ENCODE measurements around the gene UXT. TPM values are rescaled to one million over a fixed set of nuclear protein-coding genes. Genes with fewer than 3 reads are reported as not detected.

UXT gene
- total and polyA plus RNA-seq, 2 experiments from 2014 or later: 58.4 to 141 TPM

DNA sequence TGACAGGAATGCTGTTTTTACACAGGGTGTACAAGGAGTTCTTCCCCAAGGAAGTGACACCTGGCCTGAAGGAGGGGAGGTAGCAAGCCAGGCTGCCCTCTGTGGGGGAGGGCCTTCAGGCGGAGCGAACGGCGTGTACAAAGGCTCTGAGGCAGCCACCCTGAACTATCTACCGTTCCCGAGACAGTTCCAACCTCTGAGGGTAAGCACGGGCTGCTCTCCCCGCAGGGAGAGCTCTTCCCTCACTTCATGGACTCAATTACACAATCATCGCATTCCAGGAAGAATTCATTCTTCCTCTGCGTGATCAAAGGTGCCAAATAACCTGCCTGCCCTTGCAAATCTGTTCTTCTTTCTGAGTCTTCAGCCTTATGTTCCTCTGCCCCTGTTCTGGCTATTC, 13.4 kb downstream of the UXT start:
- TF ChIP-seq CREB1 (CRISPR knock-in tag; IDR thresholded peaks at IDR 0.05; ENCODE audit: low read depth) (no peak), ZNF331 (CRISPR knock-in tag; IDR thresholded peaks at IDR 0.05; ENCODE audit: low read depth) (no peak), EZH2 (IDR thresholded peaks at IDR 0.05; ENCODE audit: low read depth, unreplicated experiment) (no peak), JUNB (IDR thresholded peaks at IDR 0.05; ENCODE audit: unreplicated experiment) (no peak), POLR2AphosphoS5 (IDR thresholded peaks at IDR 0.05; ENCODE audit: low read depth) (no peak), EZH2phosphoT487 (IDR thresholded peaks at IDR 0.05; ENCODE audit: unreplicated experiment) (no peak), ZNF462 (CRISPR knock-in tag; IDR thresholded peaks at IDR 0.05) (no peak)
- TF ChIP-seq, protein P1, sequence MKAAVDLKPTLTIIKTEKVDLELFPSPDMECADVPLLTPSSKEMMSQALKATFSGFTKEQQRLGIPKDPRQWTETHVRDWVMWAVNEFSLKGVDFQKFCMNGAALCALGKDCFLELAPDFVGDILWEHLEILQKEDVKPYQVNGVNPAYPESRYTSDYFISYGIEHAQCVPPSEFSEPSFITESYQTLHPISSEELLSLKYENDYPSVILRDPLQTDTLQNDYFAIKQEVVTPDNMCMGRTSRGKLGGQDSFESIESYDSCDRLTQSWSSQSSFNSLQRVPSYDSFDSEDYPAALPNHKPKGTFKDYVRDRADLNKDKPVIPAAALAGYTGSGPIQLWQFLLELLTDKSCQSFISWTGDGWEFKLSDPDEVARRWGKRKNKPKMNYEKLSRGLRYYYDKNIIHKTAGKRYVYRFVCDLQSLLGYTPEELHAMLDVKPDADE (IDR thresholded peaks at IDR 0.05): no peak
- TF ChIP-seq, protein P2, sequence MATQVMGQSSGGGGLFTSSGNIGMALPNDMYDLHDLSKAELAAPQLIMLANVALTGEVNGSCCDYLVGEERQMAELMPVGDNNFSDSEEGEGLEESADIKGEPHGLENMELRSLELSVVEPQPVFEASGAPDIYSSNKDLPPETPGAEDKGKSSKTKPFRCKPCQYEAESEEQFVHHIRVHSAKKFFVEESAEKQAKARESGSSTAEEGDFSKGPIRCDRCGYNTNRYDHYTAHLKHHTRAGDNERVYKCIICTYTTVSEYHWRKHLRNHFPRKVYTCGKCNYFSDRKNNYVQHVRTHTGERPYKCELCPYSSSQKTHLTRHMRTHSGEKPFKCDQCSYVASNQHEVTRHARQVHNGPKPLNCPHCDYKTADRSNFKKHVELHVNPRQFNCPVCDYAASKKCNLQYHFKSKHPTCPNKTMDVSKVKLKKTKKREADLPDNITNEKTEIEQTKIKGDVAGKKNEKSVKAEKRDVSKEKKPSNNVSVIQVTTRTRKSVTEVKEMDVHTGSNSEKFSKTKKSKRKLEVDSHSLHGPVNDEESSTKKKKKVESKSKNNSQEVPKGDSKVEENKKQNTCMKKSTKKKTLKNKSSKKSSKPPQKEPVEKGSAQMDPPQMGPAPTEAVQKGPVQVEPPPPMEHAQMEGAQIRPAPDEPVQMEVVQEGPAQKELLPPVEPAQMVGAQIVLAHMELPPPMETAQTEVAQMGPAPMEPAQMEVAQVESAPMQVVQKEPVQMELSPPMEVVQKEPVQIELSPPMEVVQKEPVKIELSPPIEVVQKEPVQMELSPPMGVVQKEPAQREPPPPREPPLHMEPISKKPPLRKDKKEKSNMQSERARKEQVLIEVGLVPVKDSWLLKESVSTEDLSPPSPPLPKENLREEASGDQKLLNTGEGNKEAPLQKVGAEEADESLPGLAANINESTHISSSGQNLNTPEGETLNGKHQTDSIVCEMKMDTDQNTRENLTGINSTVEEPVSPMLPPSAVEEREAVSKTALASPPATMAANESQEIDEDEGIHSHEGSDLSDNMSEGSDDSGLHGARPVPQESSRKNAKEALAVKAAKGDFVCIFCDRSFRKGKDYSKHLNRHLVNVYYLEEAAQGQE (IDR thresholded peaks at IDR 0.05; ENCODE audit: unreplicated experiment): no peak
- TF ChIP-seq, protein P3, sequence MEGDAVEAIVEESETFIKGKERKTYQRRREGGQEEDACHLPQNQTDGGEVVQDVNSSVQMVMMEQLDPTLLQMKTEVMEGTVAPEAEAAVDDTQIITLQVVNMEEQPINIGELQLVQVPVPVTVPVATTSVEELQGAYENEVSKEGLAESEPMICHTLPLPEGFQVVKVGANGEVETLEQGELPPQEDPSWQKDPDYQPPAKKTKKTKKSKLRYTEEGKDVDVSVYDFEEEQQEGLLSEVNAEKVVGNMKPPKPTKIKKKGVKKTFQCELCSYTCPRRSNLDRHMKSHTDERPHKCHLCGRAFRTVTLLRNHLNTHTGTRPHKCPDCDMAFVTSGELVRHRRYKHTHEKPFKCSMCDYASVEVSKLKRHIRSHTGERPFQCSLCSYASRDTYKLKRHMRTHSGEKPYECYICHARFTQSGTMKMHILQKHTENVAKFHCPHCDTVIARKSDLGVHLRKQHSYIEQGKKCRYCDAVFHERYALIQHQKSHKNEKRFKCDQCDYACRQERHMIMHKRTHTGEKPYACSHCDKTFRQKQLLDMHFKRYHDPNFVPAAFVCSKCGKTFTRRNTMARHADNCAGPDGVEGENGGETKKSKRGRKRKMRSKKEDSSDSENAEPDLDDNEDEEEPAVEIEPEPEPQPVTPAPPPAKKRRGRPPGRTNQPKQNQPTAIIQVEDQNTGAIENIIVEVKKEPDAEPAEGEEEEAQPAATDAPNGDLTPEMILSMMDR (conservative IDR thresholded peaks at IDR 0.05; ENCODE audit: low read depth in 2 of 2): no peak
- Histone ChIP-seq H3K4me1 (ENCODE audit: insufficient read depth) (no peaks in the 10 kb centered on the region; the same call in 1 of the 2 replicates), H3F3A (replicated peaks; ENCODE audit: low read depth) (no peaks in the 10 kb centered on the region), H3K27me3 (ENCODE audit: insufficient read depth) (no peaks in the 10 kb centered on the region), H3K4me3 (no peak overlapping the region), H3K79me2 (replicated peaks; ENCODE audit: insufficient read depth) (peaks cover 34% of the 10 kb centered on the region), H4K20me1 (replicated peaks; ENCODE audit: insufficient read depth) (no peaks in the 10 kb centered on the region; the same call in 1 of the 2 replicates), H3K4me2 (no peak overlapping the region), H3K36me3 (ENCODE audit: insufficient read depth) (no peaks in the 10 kb centered on the region; the same call in 1 of the 2 replicates), H3K9me2 (ENCODE audit: insufficient read depth) (no peaks in the 10 kb centered on the region), H3K27ac (ENCODE audit: low read depth) (no peak overlapping the region), H2AFZ (no peak overlapping the region)
- peaks cover 29% of the 10 kb centered on the region for H3K36me3 Mint-ChIP-seq (ENCODE audit: low read depth)
- H3K27me3 Mint-ChIP-seq (ENCODE audit: insufficient read depth, low read depth, poor library complexity): peaks cover 10% of the 10 kb centered on the region
- no peak overlapping the region for H3K27ac Mint-ChIP-seq
- H3K9me3 Mint-ChIP-seq: peaks cover 6% of the 10 kb centered on the region; the same call in 2 of the 3 replicates
- H3K4me1 Mint-ChIP-seq: peaks cover 15% of the 10 kb centered on the region
- no peak for DNase-seq (ENCODE audit: low spot score)
- no peak overlapping the region for H3K4me3 Mint-ChIP-seq
- ATAC-seq: no peak
